ENCODE results near the gene PNLIPRP3. TPM values are rescaled to one million over a fixed set of nuclear protein-coding genes. Genes with fewer than 3 reads are reported as not detected.

PNLIPRP3 gene
- total and polyA plus RNA-seq, 2 experiments from 2014 or later: 0.46 to 0.93 TPM

DNA sequence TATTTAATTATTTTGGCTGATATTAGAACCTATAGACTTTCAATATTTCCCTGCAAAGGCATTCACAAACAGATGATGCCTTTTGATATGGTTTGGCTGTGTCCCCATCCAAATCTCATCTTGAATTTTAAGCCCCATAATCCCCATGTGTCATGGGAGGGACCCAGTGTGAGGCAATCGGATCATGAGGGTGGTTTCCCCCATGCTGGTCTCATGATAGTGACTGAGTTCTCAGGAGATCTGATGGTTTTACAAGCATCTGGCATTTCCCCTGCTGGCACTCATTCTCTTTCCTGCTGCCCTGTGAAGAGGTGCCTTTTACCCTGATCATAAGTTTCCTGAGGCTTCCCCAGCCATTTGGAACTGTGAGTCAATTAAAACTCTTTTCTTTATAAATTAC, 9.3 kb upstream of the PNLIPRP3 start:
- Histone ChIP-seq H3K4me3 (no peak overlapping the region), H3K36me3 (replicated peaks; ENCODE audit: insufficient read depth, low read depth) (no peaks in the 10 kb centered on the region), H2AFZ (no peak overlapping the region), H3K4me1 (ENCODE audit: insufficient read depth) (no peaks in the 10 kb centered on the region), H3K9me3 (ENCODE audit: low read depth) (no peaks in the 10 kb centered on the region), H3K4me2 (no peak overlapping the region), H3K79me2 (no peaks in the 10 kb centered on the region), H3K27ac (no peak overlapping the region), H4K20me1 (ENCODE audit: insufficient read depth, poor library complexity, severe bottlenecking) (no peaks in the 10 kb centered on the region), H3K9me2 (replicated peaks; ENCODE audit: insufficient read depth) (no peaks in the 10 kb centered on the region), H3K27me3 (no peaks in the 10 kb centered on the region)
- 41% methylated on average over 1 of the region's 1 CpG for WGBS (ENCODE audit: low lambda C conversion rate, missing lambda C conversion rate)
- DNase-seq (ENCODE audit: low spot score): no peak
- TF ChIP-seq EZH2 (IDR thresholded peaks at IDR 0.05; ENCODE audit: borderline replicate concordance) (no peak), EZH2phosphoT487 (IDR thresholded peaks at IDR 0.05; ENCODE audit: low read depth, severe bottlenecking, unreplicated experiment) (no peak)
- TF ChIP-seq, protein P1, sequence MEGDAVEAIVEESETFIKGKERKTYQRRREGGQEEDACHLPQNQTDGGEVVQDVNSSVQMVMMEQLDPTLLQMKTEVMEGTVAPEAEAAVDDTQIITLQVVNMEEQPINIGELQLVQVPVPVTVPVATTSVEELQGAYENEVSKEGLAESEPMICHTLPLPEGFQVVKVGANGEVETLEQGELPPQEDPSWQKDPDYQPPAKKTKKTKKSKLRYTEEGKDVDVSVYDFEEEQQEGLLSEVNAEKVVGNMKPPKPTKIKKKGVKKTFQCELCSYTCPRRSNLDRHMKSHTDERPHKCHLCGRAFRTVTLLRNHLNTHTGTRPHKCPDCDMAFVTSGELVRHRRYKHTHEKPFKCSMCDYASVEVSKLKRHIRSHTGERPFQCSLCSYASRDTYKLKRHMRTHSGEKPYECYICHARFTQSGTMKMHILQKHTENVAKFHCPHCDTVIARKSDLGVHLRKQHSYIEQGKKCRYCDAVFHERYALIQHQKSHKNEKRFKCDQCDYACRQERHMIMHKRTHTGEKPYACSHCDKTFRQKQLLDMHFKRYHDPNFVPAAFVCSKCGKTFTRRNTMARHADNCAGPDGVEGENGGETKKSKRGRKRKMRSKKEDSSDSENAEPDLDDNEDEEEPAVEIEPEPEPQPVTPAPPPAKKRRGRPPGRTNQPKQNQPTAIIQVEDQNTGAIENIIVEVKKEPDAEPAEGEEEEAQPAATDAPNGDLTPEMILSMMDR (IDR thresholded peaks at IDR 0.05; ENCODE audit: poor library complexity): no peak

DNA sequence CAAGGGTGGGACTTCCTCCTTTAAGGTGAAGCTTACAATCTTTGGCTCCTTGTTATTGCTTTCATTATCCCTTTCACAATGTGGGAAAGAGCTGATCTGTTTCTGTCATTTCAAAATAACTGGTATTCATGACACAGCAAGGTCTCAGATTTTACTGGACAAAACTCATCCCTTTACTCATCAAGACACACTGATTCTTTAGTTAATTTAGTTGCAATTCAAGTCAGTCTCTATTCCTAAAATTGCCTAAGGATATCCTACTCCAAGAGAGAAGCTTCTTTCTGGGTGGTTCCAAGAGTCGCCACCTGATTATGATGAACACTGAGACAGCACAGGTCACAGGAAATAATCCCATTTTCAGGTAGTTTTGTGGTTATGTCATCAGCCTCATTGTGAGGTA, 5.8 kb upstream of the PNLIPRP3 start:
- H2AFZ ChIP-seq: no peak overlapping the region
- H3K27ac ChIP-seq: no peak overlapping the region
- DNase-seq (ENCODE audit: low spot score): no peak
- H3K9me3 ChIP-seq (ENCODE audit: low read depth): no peaks in the 10 kb centered on the region
- H3K27me3 ChIP-seq: no peaks in the 10 kb centered on the region
- no peak overlapping the region for H3K4me2 ChIP-seq
- no peaks in the 10 kb centered on the region for H3K36me3 ChIP-seq (replicated peaks; ENCODE audit: insufficient read depth, low read depth)
- H3K4me3 ChIP-seq: no peak overlapping the region
- WGBS (ENCODE audit: low lambda C conversion rate, missing lambda C conversion rate): 97% methylated on average over 1 of the region's 1 CpG
- no peaks in the 10 kb centered on the region for H3K4me1 ChIP-seq (ENCODE audit: insufficient read depth)
- no peaks in the 10 kb centered on the region for H4K20me1 ChIP-seq (ENCODE audit: insufficient read depth, poor library complexity, severe bottlenecking)
- TF ChIP-seq EZH2phosphoT487 (IDR thresholded peaks at IDR 0.05; ENCODE audit: low read depth, severe bottlenecking, unreplicated experiment): no peak
- no peak for TF ChIP-seq EZH2 (IDR thresholded peaks at IDR 0.05; ENCODE audit: borderline replicate concordance)
- TF ChIP-seq, protein P1 (IDR thresholded peaks at IDR 0.05; ENCODE audit: poor library complexity): no peak
- H3K9me2 ChIP-seq (replicated peaks; ENCODE audit: insufficient read depth): no peaks in the 10 kb centered on the region
- H3K79me2 ChIP-seq: no peaks in the 10 kb centered on the region

- no peaks in the 10 kb centered on the region for H3K79me2 ChIP-seq
- H4K20me1 ChIP-seq (ENCODE audit: insufficient read depth, poor library complexity, severe bottlenecking): no peaks in the 10 kb centered on the region
- H3K9me2 ChIP-seq (replicated peaks; ENCODE audit: insufficient read depth): no peaks in the 10 kb centered on the region
- WGBS (ENCODE audit: low lambda C conversion rate, missing lambda C conversion rate): 76% methylated on average over 4 of the region's 4 CpGs
- DNase-seq (ENCODE audit: low spot score): no peak
- no peak overlapping the region for H3K4me3 ChIP-seq
- no peaks in the 10 kb centered on the region for H3K4me1 ChIP-seq (ENCODE audit: insufficient read depth)
- no peaks in the 10 kb centered on the region for H3K36me3 ChIP-seq (replicated peaks; ENCODE audit: insufficient read depth, low read depth)
- no peak overlapping the region for H3K27ac ChIP-seq
- no peaks in the 10 kb centered on the region for H3K9me3 ChIP-seq (ENCODE audit: low read depth)
- H3K4me2 ChIP-seq: no peak overlapping the region
- TF ChIP-seq EZH2 (IDR thresholded peaks at IDR 0.05; ENCODE audit: borderline replicate concordance): no peak
- no peak for TF ChIP-seq EZH2phosphoT487 (IDR thresholded peaks at IDR 0.05; ENCODE audit: low read depth, severe bottlenecking, unreplicated experiment)
- TF ChIP-seq, protein P1 (IDR thresholded peaks at IDR 0.05; ENCODE audit: poor library complexity): no peak
- no peaks in the 10 kb centered on the region for H3K27me3 ChIP-seq
- no peak overlapping the region for H2AFZ ChIP-seq
Measured at GRCh38 chr10:116429288-116429977, 1.8 kb downstream of the PNLIPRP3 start.
